SU-DHL-6 (cell line): ENCODE results near the gene FMN1.

Source experiments
- H2AFZ ChIP-seq: fragments of 200-600 bp; sonication (generic); 2 replicates; pipeline ENCODE4 v1.6.1; 2014; ENCODE audit warnings: low read depth, mild to moderate bottlenecking, moderate library complexity, mixed read lengths, antibody characterized with exemption, low read length; ENCODE audit not compliant: severe bottlenecking
- H3F3A ChIP-seq: fragments of 200-600 bp; shearing (Covaris generic); 2 replicates; pipeline ENCODE4 v1.6.0; 2016; ENCODE audit warnings: antibody characterized with exemption, mild to moderate bottlenecking; ENCODE audit not compliant: insufficient read depth
- H3K27ac ChIP-seq: fragments of 200-600 bp; sonication (generic); 2 replicates; pipeline ENCODE4 v1.5.1; 2016; ENCODE audit warnings: low read depth, mild to moderate bottlenecking, low read length, moderate library complexity, mixed read lengths
- H3K27me3 ChIP-seq: fragments of 200-600 bp; sonication (generic), shearing (Covaris generic); 2 replicates; pipeline ENCODE4 v1.6.0; 2014; ENCODE audit warnings: mild to moderate bottlenecking, low read length
- H3K36me3 ChIP-seq: fragments of 200-600 bp; sonication (generic); 2 replicates; pipeline ENCODE4 v1.6.1; 2014; ENCODE audit warnings: mild to moderate bottlenecking, low read length, mixed read lengths
- H3K4me2 ChIP-seq: fragments of 300-600, 200-600 bp; shearing (Covaris generic), sonication (generic); 2 replicates; pipeline ENCODE4 v1.6.0; 2014; ENCODE audit warnings: low read length, low read depth, mild to moderate bottlenecking; ENCODE audit not compliant: poor library complexity, severe bottlenecking
- H3K4me3 ChIP-seq: fragments of 200-600 bp; sonication (generic); 2 replicates; pipeline ENCODE4 v1.5.1; 2014; ENCODE audit warnings: antibody characterized with exemption, low read length, mild to moderate bottlenecking, mixed read lengths; ENCODE audit not compliant: insufficient read depth, poor library complexity, severe bottlenecking
- H3K79me2 ChIP-seq: fragments of 200-600 bp; sonication (generic); 2 replicates; pipeline ENCODE4 v1.6.1; 2014; ENCODE audit warnings: mild to moderate bottlenecking, low read length, moderate library complexity; ENCODE audit not compliant: insufficient read depth
- H3K9ac ChIP-seq: fragments of 200-600 bp; sonication (generic); 2 replicates; pipeline ENCODE4 v1.7.0; 2014; ENCODE audit warnings: mild to moderate bottlenecking, low read length
- H3K9me2 ChIP-seq: fragments of 200-600 bp; sonication (generic); replicated peaks from 2 replicates; pipeline ENCODE4 v1.6.1; 2014; ENCODE audit warnings: low read length; ENCODE audit not compliant: insufficient read depth
- H3K9me3 ChIP-seq: fragments of 200-600 bp; sonication (generic); 2 replicates; pipeline ENCODE4 v1.6.1; 2014; ENCODE audit warnings: low read length, mixed read lengths; ENCODE audit not compliant: insufficient read depth
- H4K20me1 ChIP-seq: fragments of 200-600 bp; sonication (generic); 2 replicates; pipeline ENCODE4 v1.6.1; 2014; ENCODE audit warnings: low read depth, mild to moderate bottlenecking, antibody characterized with exemption, low read length, moderate library complexity, mixed read lengths
- EZH2phosphoT487 ChIP-seq: fragments of 200-600 bp; sonication (generic), shearing (Covaris generic); conservative IDR thresholded peaks from 2 replicates; pipeline ENCODE4 v1.6.1; 2018; ENCODE audit warnings: mild to moderate bottlenecking, antibody characterized with exemption, low read length, moderate library complexity, mixed read lengths
- TF ChIP-seq, protein P1 (sequence below): fragments of 200-600 bp; sonication (generic); IDR thresholded peaks from one replicate; pipeline ENCODE4 v1.5.1; 2017; ENCODE audit warnings: antibody characterized with exemption, mild to moderate bottlenecking, low read length, moderate library complexity; ENCODE audit not compliant: insufficient read depth, poor library complexity, severe bottlenecking

Gene FMN1

DNA sequence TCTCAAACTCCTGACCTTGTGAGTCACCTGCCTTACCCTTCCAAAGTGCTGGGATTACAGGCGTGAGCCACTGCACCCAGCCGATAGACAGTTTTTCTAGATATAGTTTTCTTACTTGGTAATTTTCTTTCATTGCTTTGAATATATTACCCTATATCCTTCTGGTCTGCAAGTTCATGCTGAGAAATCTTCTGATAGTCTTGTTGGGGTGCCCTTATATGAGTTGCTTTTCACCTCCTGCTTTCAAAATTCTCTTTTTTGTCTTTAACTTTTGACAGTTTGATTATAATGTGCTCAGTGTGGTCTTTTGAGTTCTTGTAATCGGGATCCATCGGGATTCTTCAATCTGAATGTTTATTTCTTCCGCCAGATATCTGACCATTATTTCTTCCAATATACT, 259.4 kb downstream of the FMN1 start:
- Histone ChIP-seq H3K27ac (no peak overlapping the region), H3K4me3 (no peak overlapping the region), H3K27me3 (no peaks in the 10 kb centered on the region), H3K9ac (no peak overlapping the region), H2AFZ (no peak overlapping the region), H3F3A (no peaks in the 10 kb centered on the region), H3K9me3 (no peaks in the 10 kb centered on the region), H3K9me2 (no peaks in the 10 kb centered on the region), H3K79me2 (no peaks in the 10 kb centered on the region), H3K4me2 (no peak overlapping the region), H3K36me3 (no peaks in the 10 kb centered on the region), H4K20me1 (no peaks in the 10 kb centered on the region)
- TF ChIP-seq, protein P1, sequence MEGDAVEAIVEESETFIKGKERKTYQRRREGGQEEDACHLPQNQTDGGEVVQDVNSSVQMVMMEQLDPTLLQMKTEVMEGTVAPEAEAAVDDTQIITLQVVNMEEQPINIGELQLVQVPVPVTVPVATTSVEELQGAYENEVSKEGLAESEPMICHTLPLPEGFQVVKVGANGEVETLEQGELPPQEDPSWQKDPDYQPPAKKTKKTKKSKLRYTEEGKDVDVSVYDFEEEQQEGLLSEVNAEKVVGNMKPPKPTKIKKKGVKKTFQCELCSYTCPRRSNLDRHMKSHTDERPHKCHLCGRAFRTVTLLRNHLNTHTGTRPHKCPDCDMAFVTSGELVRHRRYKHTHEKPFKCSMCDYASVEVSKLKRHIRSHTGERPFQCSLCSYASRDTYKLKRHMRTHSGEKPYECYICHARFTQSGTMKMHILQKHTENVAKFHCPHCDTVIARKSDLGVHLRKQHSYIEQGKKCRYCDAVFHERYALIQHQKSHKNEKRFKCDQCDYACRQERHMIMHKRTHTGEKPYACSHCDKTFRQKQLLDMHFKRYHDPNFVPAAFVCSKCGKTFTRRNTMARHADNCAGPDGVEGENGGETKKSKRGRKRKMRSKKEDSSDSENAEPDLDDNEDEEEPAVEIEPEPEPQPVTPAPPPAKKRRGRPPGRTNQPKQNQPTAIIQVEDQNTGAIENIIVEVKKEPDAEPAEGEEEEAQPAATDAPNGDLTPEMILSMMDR, result no peak
- TF ChIP-seq EZH2phosphoT487, result no peak

GRCh38 chr15:32933236-32933635, 261.3 kb downstream of the FMN1 start:
- Histone ChIP-seq H3F3A (no peaks in the 10 kb centered on the region), H3K79me2 (no peaks in the 10 kb centered on the region), H4K20me1 (no peaks in the 10 kb centered on the region), H3K4me2 (no peak overlapping the region), H2AFZ (no peak overlapping the region), H3K9me3 (no peaks in the 10 kb centered on the region), H3K9me2 (no peaks in the 10 kb centered on the region), H3K9ac (no peak overlapping the region), H3K4me3 (no peak overlapping the region), H3K36me3 (no peaks in the 10 kb centered on the region), H3K27ac (no peak overlapping the region), H3K27me3 (no peaks in the 10 kb centered on the region)
- TF ChIP-seq, protein P1, result no peak
- no peak for TF ChIP-seq EZH2phosphoT487

DNA sequence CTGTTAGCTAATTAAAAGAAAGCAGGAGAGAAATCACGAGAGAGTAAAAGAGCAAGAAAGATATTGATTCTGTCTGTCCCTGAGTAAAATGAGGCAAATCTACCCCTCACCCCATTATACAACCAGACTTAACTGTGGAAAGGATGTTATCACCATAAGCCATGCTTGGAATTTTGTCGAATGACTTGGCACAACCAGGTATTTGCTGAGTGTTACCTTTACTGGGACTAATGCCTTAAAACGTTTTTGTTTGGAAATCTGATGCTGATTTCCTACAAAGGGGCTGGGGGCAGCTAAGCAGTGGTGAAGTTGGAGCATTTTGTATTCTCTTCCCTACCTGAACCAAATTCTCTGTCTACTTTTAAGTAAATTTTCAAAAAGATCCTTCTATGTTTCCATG, 265.6 kb downstream of the FMN1 start:
- Histone ChIP-seq H3K4me3 (no peak overlapping the region), H3K79me2 (no peaks in the 10 kb centered on the region), H3F3A (no peaks in the 10 kb centered on the region), H3K9me2 (no peaks in the 10 kb centered on the region), H3K9ac (no peak overlapping the region), H3K36me3 (no peaks in the 10 kb centered on the region), H4K20me1 (no peaks in the 10 kb centered on the region), H3K9me3 (no peaks in the 10 kb centered on the region), H2AFZ (no peak overlapping the region), H3K27me3 (no peaks in the 10 kb centered on the region), H3K4me2 (no peak overlapping the region), H3K27ac (no peak overlapping the region)
- TF ChIP-seq, protein P1, result no peak
- no peak for TF ChIP-seq EZH2phosphoT487
